ENCODE results near the gene APH1B.

Gene APH1B

GRCh38 chr15:63324770-63325169, 47.4 kb downstream of the APH1B start:
- no peak for TF ChIP-seq CTCF (IDR thresholded peaks at IDR 0.05)

GRCh38 chr15:63327648-63328421, 50.4 kb downstream of the APH1B start:
- no peak for TF ChIP-seq CTCF (IDR thresholded peaks at IDR 0.05)

GRCh38 chr15:63329567-63330350, 52.4 kb downstream of the APH1B start:
- no peak for TF ChIP-seq CTCF (IDR thresholded peaks at IDR 0.05)

- TF ChIP-seq CTCF (IDR thresholded peaks at IDR 0.05): no peak
These were observed 53.5 kb downstream of the APH1B start for GRCh38 chr15:63330926-63331325.

GRCh38 chr15:63331456-63331855, 54.1 kb downstream of the APH1B start:
- no peak for TF ChIP-seq CTCF (IDR thresholded peaks at IDR 0.05)

GRCh38 chr15:63332367-63333124, 55.1 kb downstream of the APH1B start:
- TF ChIP-seq CTCF (IDR thresholded peaks at IDR 0.05): no peak

GRCh38 chr15:63334821-63335220, 57.4 kb downstream of the APH1B start:
- no peak for TF ChIP-seq CTCF (IDR thresholded peaks at IDR 0.05)
